ENCODE results near the gene CSMD2. TPM values are rescaled to one million over a fixed set of nuclear protein-coding genes. Genes with fewer than 3 reads are reported as not detected.

The CSMD2 gene
- total RNA-seq, 2 donors from 2014 or later, result 2.8 to 3.0 TPM

DNA sequence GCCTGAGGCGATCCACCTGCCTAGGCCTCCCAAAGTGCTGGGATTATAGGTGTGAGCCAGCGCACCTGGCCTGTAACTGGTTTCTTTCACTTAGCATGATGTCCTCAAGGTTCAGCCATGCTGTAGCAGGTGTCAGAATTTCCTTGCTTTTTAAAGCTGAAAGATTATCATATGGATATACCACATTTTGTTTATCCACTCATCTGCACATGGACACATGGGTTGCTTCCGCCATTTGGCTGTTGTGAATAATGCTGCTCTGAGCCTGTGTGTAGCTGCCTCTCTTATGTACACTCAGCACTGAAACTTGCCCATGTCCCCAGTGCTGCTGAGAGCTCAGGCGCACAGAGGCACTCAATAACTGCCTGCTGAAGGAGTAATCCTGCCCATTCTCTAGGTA is 11.8 kb downstream of the CSMD2 start:
- H3K9me3 ChIP-seq, result no peaks in the 10 kb centered on the region
- ATAC-seq (ENCODE audit: insufficient number of reproducible peaks, low FRiP score, low read depth), result no peak
- no peaks in the 10 kb centered on the region for H3K36me3 ChIP-seq
- DNase-seq (ENCODE audit: low spot score), result no peak
- no peak overlapping the region for H3K27ac ChIP-seq
- no peaks in the 10 kb centered on the region for H3K4me1 ChIP-seq (ENCODE audit: control insufficient read depth in 1 of 2, low read depth in 2 of 2)
- TF ChIP-seq, protein P1, sequence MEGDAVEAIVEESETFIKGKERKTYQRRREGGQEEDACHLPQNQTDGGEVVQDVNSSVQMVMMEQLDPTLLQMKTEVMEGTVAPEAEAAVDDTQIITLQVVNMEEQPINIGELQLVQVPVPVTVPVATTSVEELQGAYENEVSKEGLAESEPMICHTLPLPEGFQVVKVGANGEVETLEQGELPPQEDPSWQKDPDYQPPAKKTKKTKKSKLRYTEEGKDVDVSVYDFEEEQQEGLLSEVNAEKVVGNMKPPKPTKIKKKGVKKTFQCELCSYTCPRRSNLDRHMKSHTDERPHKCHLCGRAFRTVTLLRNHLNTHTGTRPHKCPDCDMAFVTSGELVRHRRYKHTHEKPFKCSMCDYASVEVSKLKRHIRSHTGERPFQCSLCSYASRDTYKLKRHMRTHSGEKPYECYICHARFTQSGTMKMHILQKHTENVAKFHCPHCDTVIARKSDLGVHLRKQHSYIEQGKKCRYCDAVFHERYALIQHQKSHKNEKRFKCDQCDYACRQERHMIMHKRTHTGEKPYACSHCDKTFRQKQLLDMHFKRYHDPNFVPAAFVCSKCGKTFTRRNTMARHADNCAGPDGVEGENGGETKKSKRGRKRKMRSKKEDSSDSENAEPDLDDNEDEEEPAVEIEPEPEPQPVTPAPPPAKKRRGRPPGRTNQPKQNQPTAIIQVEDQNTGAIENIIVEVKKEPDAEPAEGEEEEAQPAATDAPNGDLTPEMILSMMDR (IDR thresholded peaks at IDR 0.05), result no peak
- H3K4me3 ChIP-seq, result no peak overlapping the region
- no peaks in the 10 kb centered on the region for H3K27me3 ChIP-seq (replicated peaks; ENCODE audit: insufficient read depth)

DNA sequence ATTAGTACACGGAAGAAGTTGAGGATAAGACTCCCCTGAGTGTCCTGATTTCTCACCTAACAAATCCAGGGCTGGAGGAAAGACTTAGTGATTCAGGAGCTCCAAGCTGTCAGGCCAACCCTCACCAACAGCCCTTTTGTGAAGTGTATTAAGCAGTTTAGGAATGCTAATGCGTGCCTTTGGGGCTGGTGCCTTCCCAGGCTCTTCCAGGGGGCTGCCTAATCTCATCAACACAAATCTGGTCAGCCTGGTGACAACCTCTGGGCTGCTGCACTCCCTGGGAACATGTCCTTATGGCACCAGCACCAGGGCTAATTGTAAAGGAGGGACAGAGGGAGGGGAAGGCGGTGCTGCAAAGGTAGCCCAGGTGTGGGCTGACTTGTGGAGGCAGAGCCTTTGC is 15.5 kb downstream of the CSMD2 start:
- Histone ChIP-seq H3K9me3 (no peaks in the 10 kb centered on the region), H3K27me3 (replicated peaks; ENCODE audit: insufficient read depth) (no peaks in the 10 kb centered on the region), H3K27ac (no peak overlapping the region), H3K4me1 (ENCODE audit: control insufficient read depth in 1 of 2, low read depth in 2 of 2) (no peaks in the 10 kb centered on the region), H3K4me3 (no peak overlapping the region), H3K36me3 (no peaks in the 10 kb centered on the region)
- TF ChIP-seq, protein P1 (IDR thresholded peaks at IDR 0.05), result no peak
- DNase-seq (ENCODE audit: low spot score), result no peak
- no peak for ATAC-seq (ENCODE audit: insufficient number of reproducible peaks, low FRiP score, low read depth)

DNA sequence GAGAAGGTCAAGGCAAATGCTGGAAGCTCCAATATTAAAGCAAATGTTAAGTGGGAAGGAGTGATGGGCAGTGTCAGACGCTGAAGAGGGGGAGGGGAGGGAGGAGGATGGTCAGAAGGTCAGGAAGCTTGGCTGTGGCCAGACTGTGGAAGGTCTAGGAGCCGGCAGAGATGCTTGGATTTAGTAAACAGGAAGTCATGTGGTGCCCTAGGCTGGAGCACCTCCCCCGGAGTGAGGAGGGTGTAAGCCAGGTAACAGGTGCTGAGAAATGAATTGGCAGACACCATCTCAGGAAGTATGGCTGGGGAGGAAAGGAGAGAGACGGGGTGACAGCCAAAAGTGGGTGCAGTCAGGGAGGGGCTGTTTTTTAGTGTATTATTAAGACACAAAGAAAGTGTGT is 17.7 kb downstream of the CSMD2 start:
- Histone ChIP-seq H3K9me3 (no peaks in the 10 kb centered on the region), H3K36me3 (no peaks in the 10 kb centered on the region), H3K4me1 (ENCODE audit: control insufficient read depth in 1 of 2, low read depth in 2 of 2) (no peaks in the 10 kb centered on the region), H3K27me3 (replicated peaks; ENCODE audit: insufficient read depth) (no peaks in the 10 kb centered on the region), H3K27ac (no peak overlapping the region), H3K4me3 (no peak overlapping the region)
- TF ChIP-seq, protein P1 (IDR thresholded peaks at IDR 0.05), result no peak
- DNase-seq (ENCODE audit: low spot score) (no peak), ATAC-seq (ENCODE audit: insufficient number of reproducible peaks, low FRiP score, low read depth) (no peak)

DNA sequence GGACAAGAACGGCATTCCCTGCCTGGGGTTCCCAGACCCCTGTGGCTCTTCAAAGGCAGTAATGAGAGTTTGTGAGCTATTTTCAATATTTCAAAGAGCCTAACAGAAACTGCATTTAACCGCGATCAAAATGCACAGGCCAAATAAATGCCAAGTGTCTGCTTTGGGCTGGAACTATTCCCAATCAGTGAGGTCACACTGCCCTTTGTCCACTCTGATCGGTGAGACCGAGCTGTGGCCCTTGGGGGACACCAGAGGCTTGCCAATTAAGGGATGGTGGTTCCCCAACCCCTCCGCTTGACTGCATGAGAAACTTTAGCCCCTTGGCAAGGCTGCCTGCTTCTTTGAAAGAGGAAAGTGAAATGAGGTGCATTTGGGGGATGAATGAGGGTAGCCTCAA is 20.3 kb downstream of the CSMD2 start:
- Histone ChIP-seq H3K27ac (no peak overlapping the region), H3K36me3 (no peaks in the 10 kb centered on the region), H3K9me3 (no peaks in the 10 kb centered on the region), H3K27me3 (replicated peaks; ENCODE audit: insufficient read depth) (no peaks in the 10 kb centered on the region), H3K4me1 (ENCODE audit: control insufficient read depth in 1 of 2, low read depth in 2 of 2) (no peaks in the 10 kb centered on the region), H3K4me3 (no peak overlapping the region)
- TF ChIP-seq, protein P1 (IDR thresholded peaks at IDR 0.05), result no peak
- ATAC-seq (ENCODE audit: insufficient number of reproducible peaks, low FRiP score, low read depth) (no peak), DNase-seq (ENCODE audit: low spot score) (no peak)

DNA sequence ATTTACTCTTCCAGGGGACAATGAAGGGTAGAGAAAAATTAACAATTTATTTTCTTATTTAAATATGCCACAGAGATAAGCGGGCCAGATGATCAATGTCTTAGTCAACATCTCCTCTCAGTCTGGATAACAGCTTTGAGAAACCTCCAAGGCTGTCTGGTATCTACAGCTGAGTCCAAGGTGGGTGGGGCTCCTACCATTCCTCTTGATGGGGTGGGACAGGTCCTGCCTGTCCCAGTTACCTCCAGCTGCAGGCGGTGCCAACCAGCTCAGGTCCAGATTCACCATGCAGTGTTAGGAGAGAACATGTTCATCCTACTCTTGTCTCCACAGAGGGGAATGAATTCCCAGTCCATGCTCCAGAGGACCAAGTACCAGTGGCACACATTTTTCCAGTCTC is 21.1 kb downstream of the CSMD2 start:
- Histone ChIP-seq H3K4me1 (ENCODE audit: control insufficient read depth in 1 of 2, low read depth in 2 of 2) (no peaks in the 10 kb centered on the region), H3K27ac (no peak overlapping the region), H3K36me3 (no peaks in the 10 kb centered on the region), H3K27me3 (replicated peaks; ENCODE audit: insufficient read depth) (no peaks in the 10 kb centered on the region), H3K9me3 (no peaks in the 10 kb centered on the region), H3K4me3 (no peak overlapping the region)
- ATAC-seq (ENCODE audit: insufficient number of reproducible peaks, low FRiP score, low read depth) (no peak), DNase-seq (ENCODE audit: low spot score) (no peak)
- TF ChIP-seq, protein P1 (IDR thresholded peaks at IDR 0.05), result no peak

Data from thoracic aorta (tissue), 2 donors.